H54 (cell line): ENCODE measurements around the gene CHRM5.
"Not testable (repeated sequence)": the region's sequence is repeated elsewhere in the genome, so short reads cannot be mapped to it uniquely, and the experiment has no call there.

ENCODE experiments used
- DNase-seq: peaks from one replicate; pipeline ENCODE4 v3.0.0; 2011; ENCODE audit warnings: low spot score, mixed read lengths; ENCODE audit not compliant: insufficient read length
- FAIRE-seq: peaks from 3 replicates; lab custom pipeline; 2011; peaks lifted over from hg19 to GRCh38; lab: Jason Lieb, UNC
- POLR2A ChIP-seq: IDR thresholded peaks from 2 replicates; pipeline ENCODE4 v1.6.1; 2011; ENCODE audit warnings: low read depth, mild to moderate bottlenecking, low read length

CHRM5 gene

GRCh38 chr15:34010921-34011320 lies 42.6 kb downstream of the CHRM5 start:
- FAIRE-seq, result no peak
- no peak for TF ChIP-seq POLR2A
- DNase-seq, result no peak

GRCh38 chr15:34011481-34011880 lies 43.2 kb downstream of the CHRM5 start:
- TF ChIP-seq POLR2A, result no peak
- FAIRE-seq (no peak), DNase-seq (no peak)

- no peak for TF ChIP-seq POLR2A
- DNase-seq (no peak), FAIRE-seq (no peak)
These were observed 44.2 kb downstream of the CHRM5 start for GRCh38 chr15:34012461-34013028.

- TF ChIP-seq POLR2A, result no peak
- DNase-seq, result no peak
- FAIRE-seq, result no peak
These were observed 45.4 kb downstream of the CHRM5 start for GRCh38 chr15:34013746-34014145.

- FAIRE-seq, result no peak
- no peak for TF ChIP-seq POLR2A
- DNase-seq, result no peak
These were observed 46.3 kb downstream of the CHRM5 start for GRCh38 chr15:34014556-34014955.

GRCh38 chr15:34018021-34018645 lies 49.8 kb downstream of the CHRM5 start:
- FAIRE-seq, result no peak
- DNase-seq, result no peak
- no peak for TF ChIP-seq POLR2A

- DNase-seq, FAIRE-seq: not testable (repeated sequence)
These were observed 50.4 kb downstream of the CHRM5 start for GRCh38 chr15:34018738-34019137.

- no peak for FAIRE-seq
- TF ChIP-seq POLR2A, result no peak
- no peak for DNase-seq
These were observed 51.2 kb downstream of the CHRM5 start for GRCh38 chr15:34019369-34019990.

- FAIRE-seq (no peak), DNase-seq (no peak)
- TF ChIP-seq POLR2A, result no peak
These were observed 55.6 kb downstream of the CHRM5 start for GRCh38 chr15:34023907-34024306.

GRCh38 chr15:34025252-34025651 lies 57.0 kb downstream of the CHRM5 start:
- no peak for DNase-seq
- no peak for FAIRE-seq
- no peak for TF ChIP-seq POLR2A

- no peak for TF ChIP-seq POLR2A
- DNase-seq (no peak), FAIRE-seq (no peak)
These were observed 59.3 kb downstream of the CHRM5 start for GRCh38 chr15:34027606-34028005.

- TF ChIP-seq POLR2A, result no peak
- FAIRE-seq (no peak), DNase-seq (no peak)
These were observed 63.9 kb downstream of the CHRM5 start for GRCh38 chr15:34031987-34032760.

- TF ChIP-seq POLR2A, result peak; percentile 58
- peak; percentile 70 for FAIRE-seq
- peak; percentile 65 for DNase-seq
These were observed 70.0 kb downstream of the CHRM5 start for GRCh38 chr15:34038023-34038870.
